CD4-positive, alpha-beta T cell treated with Interleukin-17A for 1 hour (primary cell): Measurements from ENCODE around the gene E2F8.

Source experiments
- DNase-seq: peaks from one replicate; pipeline ENCODE4 v3.0.0-alpha.2; 2020

The E2F8 gene

DNA sequence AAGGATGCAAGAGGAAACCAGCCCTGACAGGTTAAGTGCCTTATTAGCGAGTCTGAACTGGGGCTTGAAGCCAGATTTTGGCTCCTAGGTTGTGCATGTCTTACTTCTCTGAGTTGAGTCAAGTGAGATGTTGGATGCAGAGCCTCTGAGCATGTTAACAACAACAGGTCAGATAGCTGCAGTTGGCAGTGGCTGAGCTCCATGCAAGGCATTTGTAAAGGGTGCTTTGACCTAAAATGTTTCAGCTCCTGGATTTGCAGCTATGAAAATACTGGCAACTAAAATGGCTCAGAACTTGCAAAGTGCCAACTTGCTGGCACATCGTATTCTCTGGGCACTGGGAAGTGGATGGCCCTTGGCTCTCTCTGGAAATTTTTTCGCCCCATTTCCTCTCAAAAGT, 22.5 kb downstream of the E2F8 start:
- no peak for DNase-seq

DNA sequence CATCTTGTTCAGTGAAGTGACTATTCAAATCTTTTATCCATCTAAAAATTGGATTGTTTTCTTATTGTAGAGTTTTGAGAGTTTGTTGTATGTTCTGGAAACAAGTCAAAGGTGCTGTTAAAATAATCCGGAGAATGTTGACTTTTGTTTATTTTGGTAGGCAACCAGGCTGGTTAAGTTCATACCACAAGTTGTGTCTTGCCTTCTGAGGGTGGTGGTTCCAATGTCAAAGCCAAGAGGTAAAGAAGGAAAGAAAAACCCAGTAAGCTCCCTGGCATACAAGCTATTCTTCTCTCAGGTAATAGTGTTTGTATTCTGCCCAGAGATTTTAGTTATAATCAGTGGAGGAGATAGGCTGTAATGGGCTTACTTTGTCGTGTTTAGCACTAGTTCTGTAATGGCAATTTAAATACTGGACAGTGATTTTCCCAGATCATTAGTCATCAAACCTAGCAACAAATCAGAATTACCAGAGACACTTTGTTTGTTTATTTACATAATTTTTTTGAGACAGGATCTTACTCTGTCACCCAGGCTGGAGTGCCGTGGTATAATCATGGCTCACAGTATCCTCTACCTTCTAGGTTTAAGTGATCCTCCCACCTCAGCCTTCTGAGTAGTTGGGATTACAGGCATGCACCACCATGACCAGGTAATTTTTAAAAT, 23.9 kb downstream of the E2F8 start:
- no peak for DNase-seq

GRCh38 chr11:19216021-19216420, 24.7 kb downstream of the E2F8 start:
- no peak for DNase-seq

GRCh38 chr11:19209617-19210370, 31.0 kb downstream of the E2F8 start:
- DNase-seq = no peak

DNA sequence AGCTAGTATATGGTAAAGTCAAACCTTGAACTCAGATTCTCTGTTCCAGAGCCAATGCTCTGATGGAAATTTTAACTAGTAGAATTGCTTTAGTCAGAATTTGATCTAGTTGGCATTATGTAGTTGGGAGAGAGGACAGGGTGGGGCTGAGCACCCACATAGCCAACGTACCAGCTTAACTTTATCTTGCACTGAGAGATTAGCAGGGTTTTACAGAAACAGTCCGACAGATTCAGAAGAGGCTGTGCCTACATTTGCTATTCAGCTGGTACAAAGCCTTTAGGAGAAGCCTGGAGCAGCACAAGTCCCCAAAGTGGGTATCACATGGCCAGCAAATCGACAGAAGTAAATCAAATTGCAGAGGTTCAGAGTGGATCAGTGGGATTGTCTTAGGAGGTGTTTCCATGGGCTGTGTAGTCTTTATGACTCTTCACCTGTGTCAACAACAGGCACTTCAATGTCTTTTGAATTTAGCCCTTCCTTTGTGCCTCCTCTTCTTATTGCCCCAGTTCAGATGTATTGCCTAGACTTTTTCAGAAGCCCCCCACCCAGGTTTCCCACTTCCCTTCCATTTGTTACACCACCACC, 31.7 kb downstream of the E2F8 start:
- no peak for DNase-seq

DNA sequence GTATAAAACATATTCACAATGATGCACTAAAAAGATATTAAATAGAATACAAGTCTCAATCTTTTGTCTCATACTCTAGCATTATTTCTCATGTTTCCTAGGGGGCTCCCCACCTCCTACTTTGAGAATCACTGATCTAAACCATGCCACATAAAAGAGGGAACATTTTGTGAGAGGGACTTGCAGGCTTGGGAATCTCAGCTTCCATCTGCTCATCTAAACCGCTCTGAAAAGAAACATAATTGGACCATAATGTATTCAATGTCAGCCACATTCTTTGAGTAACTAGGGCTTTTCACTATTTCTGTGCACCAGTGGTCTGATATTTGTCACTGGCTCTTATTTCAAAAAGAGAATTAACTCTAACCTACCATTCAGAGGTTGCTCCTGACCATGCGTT, 32.6 kb downstream of the E2F8 start:
- DNase-seq = no peak

GRCh38 chr11:19204836-19205235, 35.9 kb downstream of the E2F8 start:
- DNase-seq = no peak

- DNase-seq = no peak
Observed at GRCh38 chr11:19201737-19202605, 38.8 kb downstream of the E2F8 start, which contains the start of gene CSRP3. TSS of gene CSRP3 (minus strand) at chr11:19201983. CDS start at chr11:19192448, 9,535 bp downstream.

GRCh38 chr11:19200410-19201201, 40.1 kb downstream of the E2F8 start:
- DNase-seq = no peak

DNA sequence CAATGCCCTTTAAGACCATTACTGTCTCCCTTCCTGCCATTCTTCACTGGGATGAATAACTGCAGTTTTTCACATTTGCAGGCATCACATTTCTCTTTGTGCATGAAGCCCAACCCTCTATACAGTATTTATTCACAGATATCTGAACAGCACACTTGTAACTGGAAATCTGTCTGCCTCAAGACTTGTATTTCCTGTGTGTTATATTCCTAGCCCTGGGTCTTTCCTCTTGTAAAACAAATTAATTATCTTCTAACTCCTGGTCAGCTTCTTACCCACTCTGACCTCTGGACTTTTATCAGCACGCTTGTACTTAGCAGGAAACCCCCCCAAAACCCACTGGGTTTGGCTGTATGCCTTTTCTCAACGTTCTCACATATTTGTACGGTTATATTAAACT, 41.0 kb downstream of the E2F8 start:
- DNase-seq = no peak

- no peak for DNase-seq
Observed at GRCh38 chr11:19199048-19199447, 41.7 kb downstream of the E2F8 start.

DNA sequence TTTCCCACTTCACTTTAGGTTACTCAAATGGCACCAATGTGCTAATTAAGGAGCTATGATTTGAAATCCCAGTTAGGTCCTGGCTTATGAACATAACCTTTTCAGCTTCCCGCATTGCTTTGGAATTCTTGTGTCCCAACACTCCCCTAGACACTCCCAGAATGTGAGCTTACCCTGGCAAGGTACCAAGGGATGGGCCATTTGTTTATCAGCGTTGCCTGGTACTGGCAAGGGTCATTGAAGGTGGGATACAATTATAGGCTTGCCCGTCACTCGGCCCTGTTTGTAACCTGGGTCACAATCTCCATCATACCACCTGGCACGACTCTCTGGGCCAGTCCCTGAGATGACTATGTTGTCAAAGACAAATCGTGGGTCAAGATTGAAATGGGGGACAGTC, 44.3 kb downstream of the E2F8 start:
- DNase-seq = no peak

DNA sequence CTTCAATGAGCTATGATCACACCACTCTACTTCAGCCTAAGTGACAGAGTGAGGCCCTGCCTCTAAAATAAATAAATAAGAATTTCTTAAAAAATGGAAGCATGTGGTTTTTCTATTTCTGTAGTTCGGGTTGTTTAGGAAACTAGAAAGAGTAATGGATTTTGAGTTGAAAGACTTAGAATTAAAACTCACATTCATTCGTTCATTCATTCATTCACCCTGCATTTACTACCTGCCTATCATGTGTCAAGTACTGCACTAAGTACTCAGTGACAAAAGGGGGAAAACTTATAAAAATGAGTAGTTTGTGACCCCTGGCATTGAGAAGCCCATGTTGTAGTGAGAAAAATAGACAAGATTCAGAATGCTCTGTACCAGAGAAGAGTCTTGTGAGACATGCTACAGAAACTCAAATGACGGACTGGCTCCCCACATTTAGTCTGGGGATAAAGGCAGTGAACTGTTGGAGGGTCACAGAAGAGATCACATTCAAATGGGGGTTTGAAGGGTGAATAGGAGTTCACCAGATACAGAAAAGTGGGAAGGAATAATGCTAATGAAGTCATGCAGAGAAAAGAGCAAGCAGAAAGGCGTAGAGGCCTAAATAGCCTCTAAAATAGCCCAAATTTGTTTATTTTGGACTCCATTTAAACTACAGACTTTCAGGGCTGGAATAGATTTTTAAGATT, 46.0 kb downstream of the E2F8 start:
- DNase-seq = no peak

- DNase-seq = no peak
Observed at GRCh38 chr11:19193916-19194315, 46.8 kb downstream of the E2F8 start.

- DNase-seq = no peak
Observed at GRCh38 chr11:19191530-19192169, 49.1 kb downstream of the E2F8 start.

GRCh38 chr11:19187833-19188258, 52.9 kb downstream of the E2F8 start:
- DNase-seq = no peak

DNA sequence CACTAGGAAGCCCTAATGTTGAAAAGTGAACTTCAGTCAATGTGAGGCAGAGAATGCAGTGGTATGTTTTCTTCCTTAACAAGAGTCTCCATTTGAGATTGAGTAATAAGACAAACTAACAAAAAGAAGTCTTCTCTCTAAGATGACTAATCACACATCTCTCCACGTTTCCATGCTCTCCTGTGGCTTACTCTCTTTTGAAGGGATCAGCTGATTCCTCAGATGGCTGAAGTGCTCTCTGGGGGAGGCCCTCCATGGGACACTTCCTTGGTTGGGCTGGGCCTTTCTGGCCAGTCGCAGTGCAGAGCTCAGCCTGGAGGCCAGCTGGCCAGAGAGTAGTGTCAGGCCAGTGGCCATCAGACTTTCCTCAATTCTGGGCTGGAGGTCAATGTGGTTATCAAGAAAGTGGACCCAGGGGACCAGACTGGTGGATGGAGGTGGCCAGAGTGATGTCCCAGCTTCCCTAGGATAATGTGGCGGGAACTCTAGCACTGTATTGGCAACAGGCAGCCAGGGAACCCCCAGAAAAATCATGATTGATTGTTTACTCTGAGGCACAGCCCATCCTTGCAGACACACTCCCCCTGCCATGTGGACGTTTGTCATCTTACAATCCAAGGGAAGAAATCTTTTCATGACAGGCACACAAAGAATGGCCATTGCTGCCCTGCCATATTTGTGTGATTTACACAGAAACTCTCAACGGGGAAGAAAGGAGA, 53.5 kb downstream of the E2F8 start:
- no peak for DNase-seq

- no peak for DNase-seq
Observed at GRCh38 chr11:19185516-19186052, 55.2 kb downstream of the E2F8 start.

GRCh38 chr11:19185036-19185435, 55.7 kb downstream of the E2F8 start:
- DNase-seq = no peak

GRCh38 chr11:19183646-19184045, 57.1 kb downstream of the E2F8 start:
- no peak for DNase-seq
